Coronary artery (tissue), 2 donors: ENCODE results near the gene OTOG.

Experiments used
- DNase-seq: peaks from one replicate; pipeline ENCODE4 v3.0.0-alpha.2; 2017; ENCODE audit warnings: low spot score
- H3K27ac ChIP-seq, 2 donors: fragments of 200-600 bp; sonication (generic); one replicate each; pipeline ENCODE4 v1.5.1; 2016 to 2019
- H3K4me3 ChIP-seq: fragments of 200-600 bp; sonication (generic); 2 replicates; pipeline ENCODE4 v1.5.1; 2016; ENCODE audit warnings: mild to moderate bottlenecking, moderate library complexity
- TF ChIP-seq, protein P1 (sequence below): fragments of 200-600 bp; sonication (generic); IDR thresholded peaks from one replicate; pipeline ENCODE4 v1.5.1; 2019; ENCODE audit warnings: antibody characterized with exemption

OTOG gene

DNA sequence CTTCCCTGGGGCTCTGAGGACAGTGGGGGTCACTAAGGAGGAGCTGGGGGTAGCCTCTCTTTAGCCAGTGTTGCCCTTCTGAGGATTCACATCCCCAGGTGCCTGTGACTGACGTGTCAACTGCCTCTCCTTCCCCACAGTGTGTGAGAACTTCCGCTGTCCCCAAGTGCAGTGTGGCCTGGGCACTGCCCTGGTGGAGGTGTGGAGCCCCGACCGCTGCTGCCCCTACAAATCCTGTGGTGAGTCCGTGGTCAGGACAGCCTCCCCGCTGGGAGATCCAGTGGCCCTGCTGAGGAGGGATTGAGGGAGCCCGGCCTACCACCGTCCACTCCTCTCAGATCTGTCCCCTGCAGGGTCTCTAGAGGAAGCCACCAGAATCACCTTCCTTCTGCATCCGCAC lies 91.3 kb downstream of the OTOG start:
- TF ChIP-seq, protein P1, sequence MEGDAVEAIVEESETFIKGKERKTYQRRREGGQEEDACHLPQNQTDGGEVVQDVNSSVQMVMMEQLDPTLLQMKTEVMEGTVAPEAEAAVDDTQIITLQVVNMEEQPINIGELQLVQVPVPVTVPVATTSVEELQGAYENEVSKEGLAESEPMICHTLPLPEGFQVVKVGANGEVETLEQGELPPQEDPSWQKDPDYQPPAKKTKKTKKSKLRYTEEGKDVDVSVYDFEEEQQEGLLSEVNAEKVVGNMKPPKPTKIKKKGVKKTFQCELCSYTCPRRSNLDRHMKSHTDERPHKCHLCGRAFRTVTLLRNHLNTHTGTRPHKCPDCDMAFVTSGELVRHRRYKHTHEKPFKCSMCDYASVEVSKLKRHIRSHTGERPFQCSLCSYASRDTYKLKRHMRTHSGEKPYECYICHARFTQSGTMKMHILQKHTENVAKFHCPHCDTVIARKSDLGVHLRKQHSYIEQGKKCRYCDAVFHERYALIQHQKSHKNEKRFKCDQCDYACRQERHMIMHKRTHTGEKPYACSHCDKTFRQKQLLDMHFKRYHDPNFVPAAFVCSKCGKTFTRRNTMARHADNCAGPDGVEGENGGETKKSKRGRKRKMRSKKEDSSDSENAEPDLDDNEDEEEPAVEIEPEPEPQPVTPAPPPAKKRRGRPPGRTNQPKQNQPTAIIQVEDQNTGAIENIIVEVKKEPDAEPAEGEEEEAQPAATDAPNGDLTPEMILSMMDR, result no peak
- no peak overlapping the region for H3K4me3 ChIP-seq
- no peak overlapping the region for H3K27ac ChIP-seq
- no peak for DNase-seq

DNA sequence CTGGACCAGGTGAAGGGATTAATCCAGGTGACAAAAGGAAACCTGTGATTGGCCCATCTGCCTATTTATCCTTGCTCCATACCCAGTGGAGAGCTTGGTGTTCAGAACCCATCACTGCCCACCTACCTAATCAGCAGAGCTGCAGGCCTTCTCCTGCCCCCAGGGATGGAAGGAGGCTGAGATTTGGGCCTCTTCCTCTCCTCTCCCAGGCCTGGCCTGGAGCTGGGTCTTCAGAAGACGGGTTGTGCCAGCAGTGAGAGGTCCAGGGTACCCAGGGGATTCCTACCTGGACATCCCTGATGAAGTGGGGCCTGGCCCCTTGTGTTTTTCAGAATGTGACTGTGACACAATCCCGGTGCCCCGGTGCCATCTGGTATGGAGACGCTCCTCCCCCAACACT lies 92.0 kb downstream of the OTOG start:
- Histone ChIP-seq H3K4me3 (no peak overlapping the region), H3K27ac (no peak overlapping the region)
- TF ChIP-seq, protein P1, result no peak
- no peak for DNase-seq

DNA sequence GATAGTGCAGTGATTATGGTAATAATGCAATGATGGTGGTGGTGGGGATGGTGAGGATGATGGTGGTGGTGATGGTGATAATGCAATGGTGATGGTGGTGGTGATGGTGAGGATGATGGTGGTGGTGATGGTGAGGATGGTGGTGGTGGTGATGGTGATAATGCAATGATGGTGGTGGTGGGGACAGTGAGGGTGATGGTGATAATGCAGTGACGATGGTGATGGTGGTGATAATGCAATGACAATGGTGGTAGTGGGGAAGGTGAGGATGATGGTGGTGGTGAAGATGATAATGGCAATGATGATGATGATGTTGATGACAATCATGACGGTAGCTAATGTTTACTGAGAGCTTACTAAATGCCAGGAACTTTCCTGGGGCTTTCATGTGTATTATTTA lies 92.7 kb downstream of the OTOG start:
- no peak overlapping the region for H3K27ac ChIP-seq
- TF ChIP-seq, protein P1, result no peak
- DNase-seq, result no peak
- H3K4me3 ChIP-seq, result no peak overlapping the region

DNA sequence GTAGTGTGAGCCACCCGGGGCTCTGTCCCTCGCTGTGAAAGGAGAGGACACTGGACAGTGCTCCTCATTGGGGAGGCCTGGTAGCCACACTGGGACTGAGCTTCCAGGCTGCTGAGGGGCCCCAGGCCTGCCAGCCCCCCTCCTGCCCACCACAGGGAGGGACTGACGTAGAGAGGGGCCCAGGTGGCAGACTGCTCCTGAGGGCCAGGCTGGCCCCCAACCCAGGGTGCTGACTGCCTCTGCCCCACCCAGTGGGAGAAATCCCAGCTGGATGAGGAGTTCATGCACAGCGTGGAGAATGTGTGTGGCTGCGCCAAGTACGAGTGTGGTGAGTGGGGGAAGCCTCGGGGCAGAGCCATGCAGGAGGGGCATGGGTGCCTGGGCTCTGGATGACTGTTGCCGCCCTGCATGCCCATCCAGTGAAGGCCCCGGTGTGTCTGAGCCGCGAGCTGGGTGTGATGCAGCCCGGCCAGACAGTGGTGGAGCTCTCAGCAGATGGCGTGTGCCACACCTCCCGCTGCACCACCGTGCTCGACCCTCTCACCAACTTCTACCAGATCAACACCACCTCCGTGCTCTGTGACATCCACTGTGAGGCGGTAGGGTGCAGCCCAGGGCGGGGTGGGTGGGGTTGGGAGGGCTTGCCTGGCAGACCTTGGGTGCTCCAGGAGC lies 93.6 kb downstream of the OTOG start:
- no peak for DNase-seq
- TF ChIP-seq, protein P1, result no peak
- no peak overlapping the region for H3K4me3 ChIP-seq

DNA sequence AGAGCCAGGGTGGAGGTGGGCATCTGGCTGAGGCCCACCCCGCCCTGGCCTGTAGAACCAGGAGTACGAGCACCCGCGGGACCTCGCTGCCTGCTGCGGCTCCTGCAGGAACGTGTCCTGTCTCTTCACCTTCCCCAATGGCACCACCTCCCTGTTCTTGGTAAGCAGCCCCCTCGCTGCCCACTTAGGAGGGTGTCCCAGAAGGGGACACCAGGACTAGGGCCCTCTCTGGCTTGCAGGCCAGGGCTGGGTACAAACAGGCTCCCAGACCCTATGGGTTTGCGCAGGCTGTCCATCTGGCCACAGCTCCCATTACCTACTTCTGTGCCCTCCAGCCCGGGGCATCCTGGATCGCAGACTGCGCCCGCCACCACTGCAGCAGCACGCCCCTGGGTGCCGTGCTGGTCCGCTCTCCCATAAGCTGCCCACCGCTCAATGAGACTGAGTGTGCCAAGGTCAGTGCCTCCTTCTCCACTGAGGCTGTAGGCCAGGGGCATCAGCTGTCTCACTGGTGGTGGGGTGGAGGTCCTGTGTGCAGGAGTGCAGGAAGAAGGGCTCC lies 94.8 kb downstream of the OTOG start:
- Histone ChIP-seq H3K4me3 (no peak overlapping the region), H3K27ac (no peak overlapping the region)
- TF ChIP-seq, protein P1, result no peak
- DNase-seq, result no peak

More for the DNA sequence above, 93.6 kb downstream of the OTOG start:
- no peak overlapping the region for H3K27ac ChIP-seq

DNA sequence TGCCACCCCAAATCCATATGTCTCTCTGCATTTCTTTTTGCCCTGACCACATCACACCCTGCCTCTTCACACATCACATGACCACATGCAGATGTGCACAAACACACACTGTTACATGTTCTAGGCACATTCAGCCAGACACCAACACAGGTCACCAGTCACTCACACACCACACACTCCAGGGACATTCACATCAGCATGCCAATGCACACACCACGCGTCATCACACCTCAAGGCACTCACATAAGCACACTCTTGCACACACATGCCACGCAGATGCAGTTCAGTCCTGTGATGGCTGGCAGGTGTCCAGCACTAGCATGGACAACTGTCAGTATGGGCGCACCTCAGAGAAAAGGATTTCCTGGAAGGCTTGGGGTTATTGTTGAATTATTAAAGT lies 95.3 kb downstream of the OTOG start:
- Histone ChIP-seq H3K27ac (no peak overlapping the region), H3K4me3 (no peak overlapping the region)
- DNase-seq, result no peak
- TF ChIP-seq, protein P1, result no peak

DNA sequence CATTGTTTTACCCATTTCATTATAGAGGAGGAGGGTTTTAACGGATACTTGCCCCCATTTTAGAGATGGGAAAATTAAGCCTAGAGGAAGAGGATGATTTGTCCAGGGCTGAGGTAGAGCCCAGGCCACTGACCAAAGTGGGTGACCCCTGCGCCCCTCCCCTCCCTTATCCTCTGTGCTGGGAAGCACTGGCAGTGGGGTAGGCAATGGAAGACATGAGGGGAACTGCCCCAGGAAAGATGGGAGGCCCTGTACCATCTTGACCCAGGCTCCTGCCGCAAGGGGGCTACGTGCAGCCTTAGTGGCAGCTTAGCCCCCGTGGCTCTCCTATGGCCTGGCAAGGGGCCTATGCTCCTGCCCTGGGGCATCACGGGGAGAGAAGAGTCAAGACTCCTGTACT lies 95.9 kb downstream of the OTOG start:
- DNase-seq, result no peak
- H3K27ac ChIP-seq, result no peak overlapping the region

More for the DNA sequence above, 95.9 kb downstream of the OTOG start:
- TF ChIP-seq, protein P1, result no peak
- no peak overlapping the region for H3K4me3 ChIP-seq
